Uterus (tissue), 4 donors: ENCODE data around the gene SYTL3. TPM values are rescaled to one million over a fixed set of nuclear protein-coding genes. Genes with fewer than 3 reads are reported as not detected.

Experiments
- DNase-seq, 2 donors: peaks; one replicate each; pipeline ENCODE4 v3.0.0-alpha.2; 2019 to 2020
- H3K27ac ChIP-seq, 2 donors: fragments of 200-600 bp; sonication (generic); 1 replicate in 1 of 2; 2 replicates in 1 of 2; pipeline ENCODE4 v1.5.1; 2016 to 2018
- H3K27me3 ChIP-seq, 2 donors: fragments of 200-600 bp; sonication (generic); one replicate each; pipeline ENCODE4 v1.5.1; 2018 to 2019; ENCODE audit warnings: control low read depth in 1 of 2
- H3K36me3 ChIP-seq, 2 donors: fragments of 200-600 bp; sonication (generic); one replicate each; pipeline ENCODE4 v1.5.1; 2019; ENCODE audit warnings: control low read depth in 1 of 2
- H3K4me1 ChIP-seq, 2 donors: fragments of 200-600 bp; sonication (generic); one replicate each; pipeline ENCODE4 v1.5.1; 2018 to 2019; ENCODE audit warnings: control low read depth in 1 of 2
- H3K4me3 ChIP-seq, 2 donors: fragments of 200-600 bp; sonication (generic); 1 replicate in 1 of 2; 2 replicates in 1 of 2; pipeline ENCODE4 v1.5.1; 2018 to 2019; ENCODE audit warnings: mild to moderate bottlenecking in 1 of 2
- H3K9me3 ChIP-seq, 2 donors: fragments of 200-600 bp; sonication (generic); one replicate each; pipeline ENCODE4 v1.5.1; 2019; ENCODE audit warnings: control low read depth in 1 of 2
- POLR2A ChIP-seq, 2 donors: fragments of 450-650 bp; IDR thresholded peaks; one replicate each; pipeline ENCODE4 v1.6.1; 2016; ENCODE audit warnings: antibody characterized with exemption in 2 of 2, mild to moderate bottlenecking in 1 of 2, moderate library complexity in 1 of 2
- intact Hi-C: fragments of 100-400 bp; cut with DNase I; formaldehyde crosslinking; loops from one replicate; pipeline ENCODE4 v1.15.1; 2023; ENCODE audit warnings: low total_unique reads
- total RNA-seq, 4 donors: library from RNA; depleted of rRNA in 3 of 4; stranded (reverse); fragments of >200 nt in 3 of 4; gene quantifications; one replicate each; pipeline versions ENCODE4 v1.1.0 to v1.2.4, GENCODE V29; 2014 to 2023
- TF ChIP-seq, protein P1 (sequence below), 4 experiments: fragments of 200-600 bp in 2 of 4; fragments of 450-650 bp in 2 of 4; sonication (generic) in 2 of 4; IDR thresholded peaks; one replicate each; pipeline ENCODE4 v1.5.1; 2016 to 2019; ENCODE audit warnings: antibody characterized with exemption in 4 of 4, mild to moderate bottlenecking in 2 of 4, moderate library complexity in 1 of 4
- donor health status: DM: yes; HTN: yes; CAD: no.

SYTL3 gene
- total RNA-seq, 4 donors from 2014 or later, result 0.51 to 12.4 (median 3.3) TPM

DNA sequence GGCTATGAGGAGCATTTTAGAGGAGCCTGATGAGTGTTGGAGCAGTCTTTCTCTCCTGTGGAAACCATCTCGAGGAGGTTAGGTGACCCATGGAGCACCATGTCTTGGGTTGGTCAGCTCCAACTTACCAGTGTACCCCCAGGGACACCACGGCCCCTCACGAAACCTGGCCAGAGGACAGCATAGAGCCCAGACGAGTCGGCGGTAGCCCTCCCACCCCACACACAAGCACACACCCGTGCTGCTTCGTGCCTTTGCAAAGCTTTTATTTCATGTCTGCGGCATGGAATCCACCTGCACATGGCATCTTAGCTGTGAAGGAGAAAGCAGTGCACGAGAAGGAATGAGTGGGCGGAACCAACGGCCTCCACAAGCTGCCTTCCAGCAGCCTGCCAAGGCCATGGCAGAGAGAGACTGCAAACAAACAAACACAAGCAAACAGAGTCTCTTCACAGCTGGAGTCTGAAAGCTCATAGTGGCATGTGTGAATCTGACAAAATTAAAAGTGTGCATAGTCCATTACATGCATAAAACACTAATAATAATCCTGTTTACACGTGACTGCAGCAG is 115.7 kb downstream of the SYTL3 start:
- no peaks in the 10 kb centered on the region for H3K27me3 ChIP-seq
- DNase-seq, result no peak
- no peaks in the 10 kb centered on the region for H3K9me3 ChIP-seq
- no peaks in the 10 kb centered on the region for H3K36me3 ChIP-seq
- no peak overlapping the region for H3K27ac ChIP-seq
- TF ChIP-seq, protein P1, sequence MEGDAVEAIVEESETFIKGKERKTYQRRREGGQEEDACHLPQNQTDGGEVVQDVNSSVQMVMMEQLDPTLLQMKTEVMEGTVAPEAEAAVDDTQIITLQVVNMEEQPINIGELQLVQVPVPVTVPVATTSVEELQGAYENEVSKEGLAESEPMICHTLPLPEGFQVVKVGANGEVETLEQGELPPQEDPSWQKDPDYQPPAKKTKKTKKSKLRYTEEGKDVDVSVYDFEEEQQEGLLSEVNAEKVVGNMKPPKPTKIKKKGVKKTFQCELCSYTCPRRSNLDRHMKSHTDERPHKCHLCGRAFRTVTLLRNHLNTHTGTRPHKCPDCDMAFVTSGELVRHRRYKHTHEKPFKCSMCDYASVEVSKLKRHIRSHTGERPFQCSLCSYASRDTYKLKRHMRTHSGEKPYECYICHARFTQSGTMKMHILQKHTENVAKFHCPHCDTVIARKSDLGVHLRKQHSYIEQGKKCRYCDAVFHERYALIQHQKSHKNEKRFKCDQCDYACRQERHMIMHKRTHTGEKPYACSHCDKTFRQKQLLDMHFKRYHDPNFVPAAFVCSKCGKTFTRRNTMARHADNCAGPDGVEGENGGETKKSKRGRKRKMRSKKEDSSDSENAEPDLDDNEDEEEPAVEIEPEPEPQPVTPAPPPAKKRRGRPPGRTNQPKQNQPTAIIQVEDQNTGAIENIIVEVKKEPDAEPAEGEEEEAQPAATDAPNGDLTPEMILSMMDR (IDR thresholded peaks at IDR 0.05), result no peak
- no peak for TF ChIP-seq POLR2A (IDR thresholded peaks at IDR 0.05)
- H3K4me1 ChIP-seq, result no peaks in the 10 kb centered on the region
- intact Hi-C loops, result no loop called here
- no peak overlapping the region for H3K4me3 ChIP-seq

DNA sequence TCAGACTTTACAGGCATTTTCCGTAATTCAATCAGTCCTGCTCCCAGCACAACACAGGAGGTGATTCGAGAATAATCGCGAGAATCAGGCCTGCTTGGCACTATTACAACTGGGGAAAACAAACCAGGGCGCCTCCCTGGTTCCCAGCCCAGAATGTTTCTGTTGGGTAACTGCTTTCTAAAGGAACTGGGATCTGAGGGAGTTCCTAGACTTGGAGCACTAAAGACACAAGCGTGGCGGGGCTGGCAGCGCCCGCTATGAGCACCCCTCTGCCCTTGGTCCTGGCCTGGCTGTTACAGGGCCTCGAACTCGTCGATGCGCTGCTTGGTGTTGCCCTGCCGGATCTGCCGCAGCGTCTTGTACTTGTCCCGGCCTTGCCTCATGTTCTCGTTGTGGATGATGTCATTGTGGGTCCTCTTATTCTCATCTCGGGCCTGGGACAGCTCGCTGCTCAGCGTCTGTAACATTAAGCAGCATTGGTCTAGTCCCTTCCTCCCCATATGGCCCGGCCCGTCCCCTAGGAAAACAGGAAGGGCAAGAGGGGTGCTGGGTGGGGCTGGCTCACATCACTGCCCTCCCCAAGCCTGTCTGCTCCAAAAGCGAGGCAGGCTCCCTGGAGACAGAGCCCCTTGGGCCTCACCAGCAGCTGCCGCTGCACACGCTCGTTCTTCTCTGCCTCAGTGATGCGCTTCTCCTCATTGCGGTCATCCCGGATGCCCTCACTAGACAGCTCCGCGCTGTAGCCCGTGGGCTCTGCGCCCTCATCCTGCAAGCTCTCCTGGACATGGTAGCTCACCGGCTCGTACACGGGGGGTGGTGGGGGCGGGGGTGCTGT is 117.0 kb downstream of the SYTL3 start:
- no peaks in the 10 kb centered on the region for H3K4me1 ChIP-seq
- no peaks in the 10 kb centered on the region for H3K9me3 ChIP-seq
- H3K36me3 ChIP-seq, result no peaks in the 10 kb centered on the region
- TF ChIP-seq POLR2A (IDR thresholded peaks at IDR 0.05), result no peak
- TF ChIP-seq, protein P1 (IDR thresholded peaks at IDR 0.05), result no peak
- no peak for DNase-seq
- no peak overlapping the region for H3K27ac ChIP-seq
- no peak overlapping the region for H3K4me3 ChIP-seq
- intact Hi-C loops, result no loop called here
- no peaks in the 10 kb centered on the region for H3K27me3 ChIP-seq

GRCh38 chr6:158767709-158768108 is 117.9 kb downstream of the SYTL3 start:
- no peaks in the 10 kb centered on the region for H3K27me3 ChIP-seq
- DNase-seq, result no peak
- H3K4me3 ChIP-seq, result no peak overlapping the region
- no peak for TF ChIP-seq POLR2A (IDR thresholded peaks at IDR 0.05)
- TF ChIP-seq, protein P1 (IDR thresholded peaks at IDR 0.05), result no peak
- intact Hi-C loops, result no loop called here
- H3K27ac ChIP-seq, result no peak overlapping the region
- no peaks in the 10 kb centered on the region for H3K4me1 ChIP-seq
- H3K9me3 ChIP-seq, result no peaks in the 10 kb centered on the region
- no peaks in the 10 kb centered on the region for H3K36me3 ChIP-seq

DNA sequence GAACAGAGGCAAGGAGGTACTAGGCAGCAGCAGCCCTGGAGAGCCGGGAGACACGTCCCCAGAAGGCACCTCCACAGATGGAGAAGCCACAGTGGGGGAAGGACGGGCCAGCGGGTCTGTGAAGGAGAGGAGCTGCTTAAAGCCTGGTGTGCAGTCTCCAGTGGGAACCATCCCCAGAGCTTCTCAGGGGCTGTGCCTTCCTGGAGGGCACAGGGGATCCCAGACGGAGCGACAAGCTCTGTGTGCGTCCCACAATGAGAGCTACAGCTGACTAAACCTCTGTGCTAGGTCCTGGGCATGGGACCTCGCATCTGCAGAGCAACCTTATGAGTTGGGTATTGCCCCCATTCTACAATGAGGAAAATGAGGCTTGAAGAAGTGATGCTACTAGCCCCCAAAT is 118.6 kb downstream of the SYTL3 start:
- TF ChIP-seq, protein P1 (IDR thresholded peaks at IDR 0.05), result no peak
- TF ChIP-seq POLR2A (IDR thresholded peaks at IDR 0.05), result no peak
- Histone ChIP-seq H3K36me3 (no peaks in the 10 kb centered on the region), H3K4me1 (no peaks in the 10 kb centered on the region), H3K9me3 (no peaks in the 10 kb centered on the region), H3K27ac (no peak overlapping the region), H3K4me3 (no peak overlapping the region), H3K27me3 (no peaks in the 10 kb centered on the region)
- DNase-seq, result no peak
- intact Hi-C loops, result no loop called here

DNA sequence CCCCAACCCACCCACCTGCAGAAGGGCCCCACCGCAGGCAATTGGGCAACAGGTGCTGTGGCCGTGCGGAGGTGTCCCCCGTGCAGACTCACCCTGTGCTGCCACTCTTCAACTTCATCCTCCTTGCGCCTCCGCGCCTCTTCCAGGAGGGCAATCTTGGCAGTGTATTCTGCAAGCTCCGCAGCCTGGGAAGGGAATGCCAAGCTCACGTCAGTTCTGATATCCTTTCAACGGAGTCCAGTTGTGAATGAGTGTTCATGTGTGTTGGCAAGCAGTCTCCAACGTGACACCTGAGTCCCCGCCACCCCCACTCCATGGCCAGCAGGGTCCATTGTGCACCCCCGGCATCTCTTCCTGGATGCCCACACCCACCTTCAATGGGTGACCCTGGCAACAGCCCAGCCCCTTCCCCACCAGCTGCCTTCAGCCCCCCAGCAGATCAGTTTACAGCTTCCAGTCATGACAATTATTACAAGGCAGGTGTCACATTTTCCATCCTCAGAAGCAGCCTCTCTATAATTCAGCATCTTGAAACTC is 119.4 kb downstream of the SYTL3 start:
- Histone ChIP-seq H3K36me3 (no peaks in the 10 kb centered on the region), H3K4me1 (no peaks in the 10 kb centered on the region), H3K9me3 (no peaks in the 10 kb centered on the region), H3K27ac (no peak overlapping the region), H3K4me3 (no peak overlapping the region), H3K27me3 (no peaks in the 10 kb centered on the region)
- no peak for DNase-seq
- intact Hi-C loops, result no loop called here
- TF ChIP-seq, protein P1 (IDR thresholded peaks at IDR 0.05), result no peak
- TF ChIP-seq POLR2A (IDR thresholded peaks at IDR 0.05), result no peak
